Measurements from ENCODE around the gene TMEM167B. TPM values are rescaled to one million over a fixed set of nuclear protein-coding genes. Genes with fewer than 3 reads are reported as not detected.

The TMEM167B gene
- polyA plus RNA-seq, 4 donors = 34.6 to 45.0 (median 39.0) TPM

Other genes starting within 250 kb of the TMEM167B start
- not detected for gene AKNAD1, start 233.7 kb upstream of the TMEM167B start, polyA plus RNA-seq (ENCODE audit: insufficient read length in 4 of 4)
- 10 to 100 TPM; 17.1 to 20.2 (median 18.5) TPM for gene GPSM2, start 213.8 kb upstream of the TMEM167B start, polyA plus RNA-seq (ENCODE audit: insufficient read length in 4 of 4)
- 10 to 100 TPM; 33.3 to 42.1 (median 37.8) TPM for gene CLCC1, start 127.3 kb upstream of the TMEM167B start, polyA plus RNA-seq (ENCODE audit: insufficient read length in 4 of 4)
- 10 to 100 TPM; 12.2 to 14.6 (median 13.9) TPM for gene WDR47, start 48.7 kb upstream of the TMEM167B start, polyA plus RNA-seq (ENCODE audit: insufficient read length in 4 of 4)
- gene TAF13, start 14.8 kb upstream of the TMEM167B start, polyA plus RNA-seq (ENCODE audit: insufficient read length in 4 of 4) = 10 to 100 TPM; 37.4 to 53.3 (median 46.1) TPM
- gene ELAPOR1, start 23.4 kb downstream of the TMEM167B start, polyA plus RNA-seq (ENCODE audit: insufficient read length in 4 of 4) = 1 to 10 TPM; 1.2 to 2.1 (median 1.8) TPM
- gene SARS1, start 123.2 kb downstream of the TMEM167B start, polyA plus RNA-seq (ENCODE audit: insufficient read length in 4 of 4) = 100 to 1,000 TPM; 125 to 152 (median 131) TPM
- 10 to 100 TPM; 23.6 to 46.9 (median 32.9) TPM for gene CELSR2, start 158.8 kb downstream of the TMEM167B start, polyA plus RNA-seq (ENCODE audit: insufficient read length in 4 of 4)
- 10 to 100 TPM; 22.2 to 29.6 (median 27.6) TPM for gene PSRC1, start 192.4 kb downstream of the TMEM167B start, polyA plus RNA-seq (ENCODE audit: insufficient read length in 4 of 4)
- under 1 TPM in 2 of 4 donors, not detected in 2; 0.09 to 0.30 TPM for gene MYBPHL, start 216.2 kb downstream of the TMEM167B start, polyA plus RNA-seq (ENCODE audit: insufficient read length in 4 of 4)